ENCODE data around the gene MAPK4.
"Not testable (repeated sequence)": the region's sequence is repeated elsewhere in the genome, so short reads cannot be mapped to it uniquely, and the experiment has no call there.

GRCh38 chr18:50533822-50534221 lies 26.1 kb upstream of the MAPK4 start:
- not testable (repeated sequence) for TF ChIP-seq NR2C2 (CRISPR knock-in tag; IDR thresholded peaks at IDR 0.05); FOXP1 (CRISPR knock-in tag; IDR thresholded peaks at IDR 0.05; ENCODE audit: borderline replicate concordance); GTF2I (CRISPR knock-in tag; conservative IDR thresholded peaks at IDR 0.05); TEAD4 (CRISPR knock-in tag; IDR thresholded peaks at IDR 0.05); GABPB1 (CRISPR knock-in tag; IDR thresholded peaks at IDR 0.05); ETV6 (CRISPR knock-in tag; IDR thresholded peaks at IDR 0.05); CTCF (IDR thresholded peaks at IDR 0.05); E2F5 (CRISPR knock-in tag; IDR thresholded peaks at IDR 0.05); CREB1 (CRISPR knock-in tag; IDR thresholded peaks at IDR 0.05)
